Measurements from ENCODE around the gene ZCCHC13.
"Not testable (repeated sequence)": the region's sequence is repeated elsewhere in the genome, so short reads cannot be mapped to it uniquely, and the experiment has no call there.

The ZCCHC13 gene

GRCh38 chrX:74338852-74339251, 34.9 kb downstream of the ZCCHC13 start:
- Histone ChIP-seq H3K36me3 (ENCODE audit: control insufficient read depth, insufficient read depth, low read length) (no peaks in the 10 kb centered on the region), H3K27me3 (ENCODE audit: control insufficient read depth, insufficient read depth, low read length) (no peaks in the 10 kb centered on the region), H3K9ac (ENCODE audit: low read length) (no peak overlapping the region), H3K4me3 (ENCODE audit: low read length) (no peak overlapping the region), H3K27ac (ENCODE audit: low read depth, low read length) (no peak overlapping the region), H3K4me1 (ENCODE audit: control insufficient read depth, insufficient read depth, low read length) (no peaks in the 10 kb centered on the region)

DNA sequence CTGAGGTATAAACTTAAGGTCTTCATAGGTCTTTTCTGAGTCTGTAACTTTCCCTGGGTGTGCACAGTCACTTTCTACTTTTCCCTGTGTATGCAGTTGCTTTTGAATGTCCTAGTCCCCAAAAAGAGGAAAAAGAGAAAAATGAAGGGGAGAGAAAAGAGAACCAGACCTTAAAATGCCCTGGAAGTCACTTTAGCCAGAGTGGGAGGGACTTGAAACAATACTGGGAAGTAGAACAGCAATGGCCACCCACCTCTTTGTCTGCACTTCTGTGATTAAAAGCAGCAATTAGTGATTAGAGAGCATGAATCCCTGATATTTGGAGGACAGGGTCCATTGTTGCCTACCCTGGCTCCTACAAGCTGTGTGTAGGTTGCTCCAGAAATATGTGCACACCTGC, 36.1 kb downstream of the ZCCHC13 start:
- no peak overlapping the region for H3K4me3 ChIP-seq (ENCODE audit: low read length)
- no peaks in the 10 kb centered on the region for H3K27me3 ChIP-seq (ENCODE audit: control insufficient read depth, insufficient read depth, low read length)
- no peaks in the 10 kb centered on the region for H3K4me1 ChIP-seq (ENCODE audit: control insufficient read depth, insufficient read depth, low read length)
- no peak overlapping the region for H3K9ac ChIP-seq (ENCODE audit: low read length)
- no peaks in the 10 kb centered on the region for H3K36me3 ChIP-seq (ENCODE audit: control insufficient read depth, insufficient read depth, low read length)
- H3K27ac ChIP-seq (ENCODE audit: low read depth, low read length): no peak overlapping the region

GRCh38 chrX:74342211-74342610, 38.2 kb downstream of the ZCCHC13 start:
- not testable (repeated sequence) for H3K4me1 ChIP-seq (ENCODE audit: control insufficient read depth, insufficient read depth, low read length); H3K27me3 ChIP-seq (ENCODE audit: control insufficient read depth, insufficient read depth, low read length); H3K4me3 ChIP-seq (ENCODE audit: low read length); H3K36me3 ChIP-seq (ENCODE audit: control insufficient read depth, insufficient read depth, low read length); H3K9ac ChIP-seq (ENCODE audit: low read length); H3K27ac ChIP-seq (ENCODE audit: low read depth, low read length)

DNA sequence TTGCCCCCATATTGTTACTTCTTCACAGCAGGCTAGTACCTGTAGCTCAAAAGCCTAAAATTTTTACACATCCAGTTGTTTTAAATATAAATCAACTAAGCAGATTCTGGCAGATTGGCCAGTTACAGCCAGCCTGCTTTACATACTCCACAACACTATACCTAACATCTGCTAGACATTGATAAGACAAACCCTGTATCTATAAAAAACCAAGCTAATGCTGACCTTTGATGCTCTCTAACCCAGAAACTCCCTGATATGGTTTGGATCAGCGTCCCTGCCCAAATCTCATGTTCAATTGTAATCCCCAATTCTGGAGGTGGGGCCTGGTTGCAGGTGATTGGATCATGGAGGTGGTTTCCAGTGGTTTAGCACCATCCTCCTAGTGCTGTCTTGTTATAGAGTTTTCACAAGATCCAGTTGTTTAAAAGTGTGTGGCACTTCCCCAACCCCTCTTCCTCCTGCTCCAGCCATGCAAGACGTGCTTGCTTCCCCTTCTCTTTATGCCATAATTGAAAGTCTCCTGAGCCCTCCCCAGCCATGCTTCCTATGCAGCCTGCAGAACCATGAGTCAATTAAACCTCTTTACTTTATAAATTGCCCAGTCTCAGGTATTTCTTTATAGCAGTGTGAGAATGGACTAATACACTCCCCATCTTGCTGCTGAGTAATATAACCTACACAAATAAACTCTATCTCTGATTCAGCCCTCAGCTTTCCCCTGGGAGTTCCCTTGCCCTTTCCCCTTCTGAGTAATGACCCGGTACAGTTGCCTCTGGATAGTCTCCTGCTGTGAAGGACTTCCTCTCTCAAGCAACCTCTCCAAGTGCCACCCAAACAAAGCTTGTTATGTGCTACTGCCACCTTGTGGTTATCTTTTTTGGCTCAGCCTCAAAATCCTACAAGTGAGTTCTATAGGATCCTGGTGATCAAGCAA, 39.6 kb downstream of the ZCCHC13 start:
- Histone ChIP-seq H3K27me3 (ENCODE audit: control insufficient read depth, insufficient read depth, low read length) (no peaks in the 10 kb centered on the region), H3K27ac (ENCODE audit: low read depth, low read length) (no peak overlapping the region), H3K36me3 (ENCODE audit: control insufficient read depth, insufficient read depth, low read length) (no peaks in the 10 kb centered on the region), H3K9ac (ENCODE audit: low read length) (no peak overlapping the region), H3K4me1 (ENCODE audit: control insufficient read depth, insufficient read depth, low read length) (no peaks in the 10 kb centered on the region), H3K4me3 (ENCODE audit: low read length) (no peak overlapping the region)

GRCh38 chrX:74344280-74344622, 40.3 kb downstream of the ZCCHC13 start:
- H3K4me1 ChIP-seq (ENCODE audit: control insufficient read depth, insufficient read depth, low read length): no peaks in the 10 kb centered on the region
- no peak overlapping the region for H3K9ac ChIP-seq (ENCODE audit: low read length)
- no peaks in the 10 kb centered on the region for H3K36me3 ChIP-seq (ENCODE audit: control insufficient read depth, insufficient read depth, low read length)
- no peak overlapping the region for H3K4me3 ChIP-seq (ENCODE audit: low read length)
- H3K27ac ChIP-seq (ENCODE audit: low read depth, low read length): no peak overlapping the region
- H3K27me3 ChIP-seq (ENCODE audit: control insufficient read depth, insufficient read depth, low read length): no peaks in the 10 kb centered on the region

- H3K27ac ChIP-seq (ENCODE audit: low read depth, low read length): no peak overlapping the region
- H3K9ac ChIP-seq (ENCODE audit: low read length): no peak overlapping the region
- H3K36me3 ChIP-seq (ENCODE audit: control insufficient read depth, insufficient read depth, low read length): no peaks in the 10 kb centered on the region
- H3K27me3 ChIP-seq (ENCODE audit: control insufficient read depth, insufficient read depth, low read length): no peaks in the 10 kb centered on the region
- no peaks in the 10 kb centered on the region for H3K4me1 ChIP-seq (ENCODE audit: control insufficient read depth, insufficient read depth, low read length)
- H3K4me3 ChIP-seq (ENCODE audit: low read length): no peak overlapping the region
Measured at GRCh38 chrX:74346088-74346487, 42.1 kb downstream of the ZCCHC13 start.

DNA sequence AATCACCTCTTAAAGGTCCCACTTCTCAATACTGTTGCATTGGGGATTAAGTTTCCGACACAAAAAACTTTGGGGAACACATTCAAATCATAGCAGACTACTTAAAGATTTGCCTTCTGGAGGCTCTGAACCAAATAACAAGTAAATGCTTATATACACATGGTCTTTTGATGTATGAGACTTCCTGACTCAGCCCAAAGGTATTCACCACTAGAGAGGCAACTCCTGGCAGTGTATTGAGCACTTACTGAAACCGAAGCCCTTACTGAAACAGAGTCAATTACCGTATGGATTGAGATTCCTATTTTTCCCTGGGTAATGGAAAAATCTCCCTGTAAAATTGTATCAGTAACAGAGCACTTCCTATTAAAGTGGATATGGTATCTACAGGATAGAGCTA, 45.4 kb downstream of the ZCCHC13 start:
- no peak overlapping the region for H3K9ac ChIP-seq (ENCODE audit: low read length)
- no peak overlapping the region for H3K4me3 ChIP-seq (ENCODE audit: low read length)
- no peak overlapping the region for H3K27ac ChIP-seq (ENCODE audit: low read depth, low read length)
- H3K4me1 ChIP-seq (ENCODE audit: control insufficient read depth, insufficient read depth, low read length): no peaks in the 10 kb centered on the region
- no peaks in the 10 kb centered on the region for H3K36me3 ChIP-seq (ENCODE audit: control insufficient read depth, insufficient read depth, low read length)
- H3K27me3 ChIP-seq (ENCODE audit: control insufficient read depth, insufficient read depth, low read length): no peaks in the 10 kb centered on the region

DNA sequence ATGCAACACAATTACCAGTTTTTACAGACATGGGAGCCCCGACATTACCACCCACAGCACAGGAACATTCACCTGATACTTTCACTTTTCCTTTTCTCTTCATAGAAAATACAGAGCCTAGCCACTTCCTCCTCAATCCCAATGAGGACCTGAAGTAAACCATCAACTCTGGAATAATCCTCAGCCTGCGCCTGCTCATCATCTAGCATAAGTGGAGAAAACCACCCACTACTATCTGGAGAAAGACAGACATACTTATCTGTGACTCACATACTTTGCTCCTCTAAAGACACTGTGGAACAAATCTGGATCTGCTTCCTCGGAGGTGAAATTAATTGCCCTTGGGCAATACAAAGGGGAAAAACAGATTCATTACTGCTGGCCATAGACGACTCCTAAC, 47.8 kb downstream of the ZCCHC13 start:
- Histone ChIP-seq H3K36me3 (ENCODE audit: control insufficient read depth, insufficient read depth, low read length) (no peaks in the 10 kb centered on the region), H3K4me1 (ENCODE audit: control insufficient read depth, insufficient read depth, low read length) (no peaks in the 10 kb centered on the region), H3K4me3 (ENCODE audit: low read length) (no peak overlapping the region), H3K27me3 (ENCODE audit: control insufficient read depth, insufficient read depth, low read length) (no peaks in the 10 kb centered on the region), H3K9ac (ENCODE audit: low read length) (no peak overlapping the region), H3K27ac (ENCODE audit: low read depth, low read length) (no peak overlapping the region)

- no peak overlapping the region for H3K27ac ChIP-seq (ENCODE audit: low read depth, low read length)
- H3K27me3 ChIP-seq (ENCODE audit: control insufficient read depth, insufficient read depth, low read length): no peaks in the 10 kb centered on the region
- H3K4me3 ChIP-seq (ENCODE audit: low read length): no peak overlapping the region
- no peaks in the 10 kb centered on the region for H3K4me1 ChIP-seq (ENCODE audit: control insufficient read depth, insufficient read depth, low read length)
- H3K9ac ChIP-seq (ENCODE audit: low read length): no peak overlapping the region
- no peaks in the 10 kb centered on the region for H3K36me3 ChIP-seq (ENCODE audit: control insufficient read depth, insufficient read depth, low read length)
Measured at GRCh38 chrX:74353984-74354383, 50.0 kb downstream of the ZCCHC13 start.
